ENCODE results near the gene CCDC91.

Gene CCDC91, protein sequence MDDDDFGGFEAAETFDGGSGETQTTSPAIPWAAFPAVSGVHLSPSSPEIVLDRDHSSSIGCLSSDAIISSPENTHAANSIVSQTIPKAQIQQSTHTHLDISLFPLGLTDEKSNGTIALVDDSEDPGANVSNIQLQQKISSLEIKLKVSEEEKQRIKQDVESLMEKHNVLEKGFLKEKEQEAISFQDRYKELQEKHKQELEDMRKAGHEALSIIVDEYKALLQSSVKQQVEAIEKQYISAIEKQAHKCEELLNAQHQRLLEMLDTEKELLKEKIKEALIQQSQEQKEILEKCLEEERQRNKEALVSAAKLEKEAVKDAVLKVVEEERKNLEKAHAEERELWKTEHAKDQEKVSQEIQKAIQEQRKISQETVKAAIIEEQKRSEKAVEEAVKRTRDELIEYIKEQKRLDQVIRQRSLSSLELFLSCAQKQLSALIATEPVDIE

GRCh38 chr12:28190321-28191050 lies at the start of gene CCDC91:
Gene CCDC91, plus strand, starts transcription at chr12:28190456. Its CDS starts 66,760 bp downstream, at chr12:28257216.
- DNase-seq = peak; percentile 36

DNA sequence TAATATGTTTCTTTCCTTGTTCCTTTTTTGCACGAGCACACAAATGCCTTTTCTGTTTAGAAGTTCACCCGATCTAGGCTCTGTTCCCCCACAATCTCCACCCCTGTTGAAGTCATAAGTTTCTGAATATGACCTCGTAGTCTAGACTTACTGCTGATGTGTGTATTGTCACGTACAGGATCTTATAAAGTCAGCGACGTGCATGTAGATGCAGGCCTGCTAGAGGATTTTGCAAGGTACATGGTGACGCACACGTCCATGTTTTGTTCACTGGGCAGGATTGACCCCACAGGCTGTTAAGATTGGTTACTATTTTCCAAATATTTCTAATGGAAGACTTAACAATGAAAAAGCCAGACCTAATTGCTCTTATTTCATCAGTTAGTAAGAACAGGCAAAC lies 46.2 kb upstream of the CCDC91 start:
- no peak for DNase-seq

DNA sequence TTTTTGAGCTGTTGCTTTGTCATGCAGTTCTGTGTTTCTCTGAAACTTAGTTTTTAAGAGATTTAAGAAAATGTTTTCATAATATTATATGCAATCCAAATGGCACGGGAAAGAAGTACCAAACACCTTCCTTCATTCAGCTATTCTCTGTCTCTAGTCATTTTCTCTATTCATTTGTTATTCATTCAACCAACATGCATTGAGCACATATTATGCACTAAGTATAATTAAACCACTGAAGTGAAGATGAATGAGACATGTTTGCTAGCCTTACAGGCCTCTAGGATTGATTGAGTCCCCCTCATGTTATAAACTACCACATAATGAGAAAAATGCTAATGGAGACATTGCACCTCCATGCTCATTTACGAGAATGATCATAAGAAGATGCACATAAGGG lies 45.7 kb upstream of the CCDC91 start:
- no peak for DNase-seq

- DNase-seq = no peak
Measured at GRCh38 chr12:28145216-28145615, 45.0 kb upstream of the CCDC91 start.

DNA sequence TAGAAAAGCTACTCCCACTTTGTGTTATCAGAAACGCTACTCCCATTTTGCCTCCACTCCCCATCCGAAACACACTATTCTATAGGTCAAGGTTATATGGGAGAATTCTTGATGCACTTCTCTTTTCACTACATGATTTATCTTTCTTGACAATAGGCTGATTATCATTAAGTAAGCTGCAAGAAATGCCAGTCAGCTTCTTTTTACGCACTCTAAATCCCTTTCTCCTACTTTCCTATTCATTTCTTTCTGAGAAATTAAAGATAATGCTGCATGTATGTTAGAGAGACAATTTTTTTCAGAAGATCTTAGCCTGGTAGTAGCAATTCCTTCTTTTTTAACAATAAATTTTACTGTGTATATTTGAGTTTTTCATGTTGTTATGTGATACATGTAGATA lies 41.0 kb upstream of the CCDC91 start:
- DNase-seq = no peak

GRCh38 chr12:28156362-28156761 lies 33.9 kb upstream of the CCDC91 start:
- DNase-seq = no peak

DNA sequence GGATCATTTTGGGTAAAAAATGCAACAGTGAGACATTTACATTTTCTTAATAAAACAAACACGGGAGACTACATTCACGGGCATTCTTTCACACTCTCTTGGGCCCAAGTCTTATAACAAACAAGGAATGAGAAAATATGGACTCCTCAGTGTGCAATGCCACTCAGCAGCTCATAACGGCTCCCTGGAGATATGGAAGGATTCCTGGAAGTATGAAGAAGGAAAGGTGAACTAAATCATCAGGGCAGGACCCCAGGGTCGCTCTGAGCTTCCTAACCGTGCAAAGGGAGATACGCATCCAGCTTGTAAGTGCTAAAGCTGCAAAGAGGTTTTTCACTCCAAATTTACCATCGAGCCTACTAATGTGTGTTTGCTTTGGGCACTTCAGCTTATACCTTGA lies 33.5 kb upstream of the CCDC91 start:
- DNase-seq = no peak

GRCh38 chr12:28158353-28158752 lies 31.9 kb upstream of the CCDC91 start:
- no peak for DNase-seq

- DNase-seq = no peak
Measured at GRCh38 chr12:28159688-28160087, 30.6 kb upstream of the CCDC91 start.

DNA sequence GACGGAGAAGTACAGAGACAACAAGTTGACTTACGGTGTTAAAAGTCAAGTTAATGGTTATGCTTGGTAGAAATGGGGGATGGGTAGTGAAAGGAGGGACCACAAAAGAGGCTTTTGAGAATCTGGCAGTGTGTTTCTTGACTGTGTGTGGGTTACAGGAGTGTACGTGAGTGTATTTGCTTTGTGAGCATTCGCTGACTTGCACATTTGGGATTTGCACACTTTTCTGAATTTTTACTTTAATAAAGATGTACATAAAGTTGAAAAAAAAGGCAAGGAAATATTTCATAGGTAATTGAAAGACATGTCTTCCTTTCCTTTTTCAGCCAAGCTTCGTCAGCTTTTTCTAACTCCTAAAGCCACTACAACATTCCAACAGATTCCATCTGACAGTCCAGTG lies 28.6 kb upstream of the CCDC91 start:
- no peak for DNase-seq

- no peak for DNase-seq
Measured at GRCh38 chr12:28162697-28163096, 27.6 kb upstream of the CCDC91 start.

DNA sequence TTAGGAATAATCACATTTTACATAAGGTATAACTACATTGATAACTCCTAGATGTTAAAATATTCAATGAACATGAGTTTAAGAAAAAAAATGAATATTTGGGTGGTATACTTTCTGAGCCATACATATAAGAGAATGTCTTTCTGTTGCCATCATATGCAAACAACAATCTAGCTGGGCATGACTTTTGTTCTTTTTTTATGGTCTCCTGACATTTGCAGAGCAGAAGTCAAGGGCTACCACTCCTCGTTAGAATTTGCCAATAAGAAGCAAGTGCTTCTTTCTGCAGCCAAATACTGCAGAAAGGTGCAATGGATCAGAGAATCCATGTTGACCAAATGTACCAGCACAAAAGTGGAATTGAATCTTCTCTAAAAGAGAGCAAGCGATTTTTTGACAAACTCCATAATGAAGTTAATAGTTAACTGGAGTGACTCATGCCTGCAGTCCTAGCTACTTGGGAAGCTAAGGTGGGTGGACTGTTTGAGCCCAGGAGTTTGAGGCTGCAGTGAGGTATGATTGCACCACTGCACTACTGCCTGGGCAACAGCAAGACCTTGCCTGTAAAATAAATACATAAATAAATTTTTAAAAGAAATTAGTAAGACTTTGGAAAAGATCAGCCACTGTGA lies 25.5 kb upstream of the CCDC91 start:
- no peak for DNase-seq

DNA sequence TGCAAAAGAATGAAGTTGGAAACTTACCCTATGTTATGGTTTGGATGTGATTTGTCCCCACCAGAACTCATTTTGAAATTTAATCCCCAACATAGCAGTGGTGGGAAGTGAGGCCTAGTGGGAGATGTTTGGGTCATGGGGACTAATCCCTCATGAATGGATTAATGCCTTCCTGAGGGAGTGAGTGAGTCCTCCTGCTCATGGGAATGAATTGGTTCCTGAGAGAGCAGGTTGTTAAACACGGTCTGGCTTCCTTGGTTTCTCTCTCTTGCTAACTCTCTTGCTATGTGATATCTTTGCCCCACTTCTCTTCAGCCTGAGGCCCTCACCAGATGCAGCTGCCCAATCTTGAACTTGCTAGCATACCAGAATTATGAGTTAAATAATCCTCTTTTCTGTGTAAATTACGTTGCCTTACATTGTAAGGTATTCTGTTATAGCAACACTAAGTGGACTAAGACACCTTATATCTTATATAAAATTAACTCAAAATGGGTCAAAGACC lies 22.2 kb upstream of the CCDC91 start:
- no peak for DNase-seq

DNA sequence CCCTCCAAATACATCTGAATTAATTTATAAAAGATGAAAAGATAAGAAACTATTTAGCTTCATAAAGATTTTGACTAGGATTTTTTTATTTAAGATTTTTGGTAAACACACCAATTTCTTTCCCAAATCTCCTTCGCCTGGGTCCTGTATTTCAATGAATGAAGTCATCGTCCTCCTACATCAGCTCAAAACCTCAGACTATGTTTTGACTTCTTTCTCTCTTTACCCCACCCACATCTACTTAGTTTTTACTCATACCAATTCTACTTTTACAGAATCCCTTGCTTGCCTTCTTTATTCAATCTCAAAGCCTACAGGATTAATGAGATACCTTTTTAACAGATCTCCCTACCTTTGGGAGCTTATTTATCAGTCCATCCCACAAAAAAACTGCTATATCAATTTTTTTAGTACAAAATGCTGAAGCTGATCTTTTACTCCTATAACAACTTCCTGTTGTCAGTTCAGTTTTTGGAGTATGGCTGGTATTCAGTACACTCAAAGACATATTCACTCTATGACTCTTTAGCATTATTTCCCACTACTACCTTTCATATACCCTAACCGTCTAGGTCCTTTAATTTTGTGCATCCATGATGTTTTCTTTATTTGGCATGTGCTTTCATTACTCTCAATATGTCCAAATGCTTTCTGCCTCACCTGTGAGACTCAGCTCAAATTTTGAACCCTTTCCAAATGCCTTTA lies 18.7 kb upstream of the CCDC91 start:
- no peak for DNase-seq

- DNase-seq = no peak
Measured at GRCh38 chr12:28172434-28173030, 17.7 kb upstream of the CCDC91 start.

- DNase-seq = no peak
Measured at GRCh38 chr12:28173440-28173839, 16.8 kb upstream of the CCDC91 start.

GRCh38 chr12:28175098-28175589 lies 15.1 kb upstream of the CCDC91 start:
- no peak for DNase-seq

DNA sequence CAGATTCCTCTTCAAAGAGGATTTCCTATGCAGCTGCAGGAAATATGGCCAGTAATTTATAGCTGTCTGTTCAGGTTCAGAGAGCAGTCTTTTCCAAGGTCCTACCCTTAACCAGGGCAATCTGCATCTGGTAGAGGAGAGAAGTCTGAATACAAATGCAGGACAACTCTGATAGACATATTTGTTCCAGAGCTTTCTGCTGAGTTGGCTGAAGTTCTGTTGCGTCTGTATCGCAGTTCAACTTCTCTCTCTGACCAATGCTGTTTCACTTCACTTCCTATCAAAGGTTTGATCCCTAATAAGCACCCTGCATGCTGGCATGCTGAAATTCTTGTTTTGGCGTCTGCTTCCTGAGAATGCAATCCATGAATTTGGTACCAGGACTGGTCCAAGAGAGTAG lies 14.0 kb upstream of the CCDC91 start:
- no peak for DNase-seq

DNA sequence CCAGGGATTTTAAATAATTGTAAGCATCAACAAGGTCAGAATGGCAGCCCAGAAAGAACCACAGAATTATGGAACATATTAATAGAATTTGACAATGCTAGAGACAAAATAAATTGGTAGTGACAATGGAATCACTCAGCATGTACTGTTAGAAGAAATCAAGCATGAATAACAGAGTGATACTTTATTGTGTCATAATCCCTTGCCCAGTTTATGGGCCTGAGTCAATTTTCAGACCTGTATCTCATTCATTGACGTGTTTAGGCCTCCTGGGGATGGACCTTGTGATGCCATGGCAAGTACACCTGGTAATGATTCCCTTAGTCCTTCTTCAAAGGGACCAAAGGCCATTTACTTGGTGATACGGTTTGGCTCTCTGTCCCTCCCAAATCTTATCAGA lies 12.8 kb upstream of the CCDC91 start:
- no peak for DNase-seq

- no peak for DNase-seq
Measured at GRCh38 chr12:28177905-28178304, 12.4 kb upstream of the CCDC91 start.

DNA sequence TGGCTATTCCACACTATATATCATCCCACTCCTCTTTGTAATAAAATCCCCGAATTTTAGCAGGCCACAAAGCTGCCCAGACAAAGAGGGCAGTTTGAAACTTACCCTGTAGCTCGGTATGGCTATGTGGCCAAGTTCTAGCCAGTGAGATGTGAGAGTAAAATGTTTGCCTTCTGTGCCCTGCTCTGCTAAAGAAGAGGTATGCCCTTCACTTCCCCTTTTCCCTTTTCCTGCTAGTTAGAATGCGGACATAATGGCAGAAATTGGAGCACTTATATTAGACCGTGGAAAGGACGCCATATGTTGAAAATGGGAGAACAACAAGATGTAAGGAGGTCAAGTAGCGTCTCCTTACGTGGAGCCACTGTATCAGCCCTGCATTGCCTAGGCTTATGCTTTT lies 11.5 kb upstream of the CCDC91 start:
- DNase-seq = no peak

DNA sequence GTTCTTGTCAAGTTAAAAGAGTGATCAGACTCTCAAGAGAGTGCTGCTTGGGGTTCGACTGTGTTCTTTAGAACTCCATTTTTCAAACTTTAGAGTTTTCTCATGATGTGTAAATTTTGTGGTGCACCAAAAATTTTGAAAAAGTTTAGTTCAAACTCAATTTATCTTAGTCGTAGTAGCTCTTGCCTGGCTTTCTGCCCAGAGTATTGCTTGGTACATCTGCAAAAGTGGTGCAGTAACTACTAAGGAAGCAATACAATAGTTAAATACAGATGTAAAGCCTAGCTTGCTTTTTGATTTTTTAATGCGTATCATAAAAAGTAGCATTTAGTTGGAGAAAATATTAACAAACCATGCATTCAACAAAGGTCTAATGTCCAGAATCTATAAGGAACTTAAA lies 9.5 kb upstream of the CCDC91 start:
- DNase-seq = no peak
